Stimulated activated CD4-positive, alpha-beta T cell treated with anti-CD3 and anti-CD28 coated beads, Interleukin-2, amount 100 ng/mL, for 4 hours (primary cell): ENCODE data around the gene RCAN1.

ENCODE experiments used
- DNase-seq: peaks from one replicate; pipeline ENCODE4 v3.0.0-alpha.2; 2020; ENCODE audit warnings: low read depth

RCAN1 gene

GRCh38 chr21:34598931-34599400 lies 15.9 kb downstream of the RCAN1 start:
- no peak for DNase-seq

GRCh38 chr21:34597406-34597805 lies 17.5 kb downstream of the RCAN1 start:
- DNase-seq: no peak

GRCh38 chr21:34596561-34597271 lies 18.2 kb downstream of the RCAN1 start:
- DNase-seq: no peak

GRCh38 chr21:34595457-34595856 lies 19.5 kb downstream of the RCAN1 start:
- DNase-seq: no peak

GRCh38 chr21:34594566-34595234 lies 20.2 kb downstream of the RCAN1 start:
- no peak for DNase-seq

DNA sequence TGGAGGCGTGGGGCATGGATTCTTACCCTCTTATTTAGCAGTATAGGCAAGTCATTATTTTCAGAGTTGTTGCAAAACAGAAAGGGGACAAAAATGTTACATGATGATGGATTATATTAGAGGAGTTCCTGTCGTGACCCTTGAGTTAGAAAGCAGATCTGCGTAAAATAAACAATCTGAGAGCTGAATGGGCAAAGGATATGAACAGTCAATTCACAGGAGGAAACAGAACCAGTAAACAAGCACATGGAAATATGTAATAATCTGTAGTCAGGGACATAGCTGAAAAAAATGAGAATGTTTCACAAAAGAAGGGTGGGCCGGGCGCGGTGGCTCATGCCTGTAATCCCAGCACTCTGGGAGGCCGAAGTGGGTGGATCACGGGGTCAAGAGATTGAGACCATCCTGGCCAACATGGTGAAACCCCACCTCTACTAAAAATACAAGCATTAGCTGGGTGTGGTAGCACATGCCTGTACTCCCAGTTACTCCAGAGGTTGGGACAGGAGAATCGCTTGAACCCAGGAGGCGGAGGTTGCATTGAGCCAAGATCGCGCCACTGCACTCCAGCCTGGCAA lies 20.9 kb downstream of the RCAN1 start:
- DNase-seq: no peak

DNA sequence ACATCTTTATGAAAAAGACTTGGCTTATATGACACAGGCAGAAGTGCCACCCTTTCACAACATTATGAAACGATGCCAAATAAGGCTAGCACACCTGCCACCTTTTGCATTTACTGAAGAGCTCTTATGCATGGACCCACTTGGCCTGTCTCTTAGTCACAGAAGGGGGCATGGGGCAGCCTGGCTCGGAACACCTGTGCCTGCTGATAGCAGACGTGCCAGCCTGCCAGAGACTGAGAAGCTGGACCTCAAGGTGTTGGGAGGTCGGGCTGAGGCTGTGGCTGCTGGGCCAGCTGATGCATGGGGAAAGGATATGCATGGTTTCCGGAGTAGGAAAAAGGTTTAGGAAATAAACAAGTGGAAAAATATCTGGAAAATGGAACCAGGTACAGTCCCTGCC lies 21.5 kb downstream of the RCAN1 start:
- DNase-seq: no peak

DNA sequence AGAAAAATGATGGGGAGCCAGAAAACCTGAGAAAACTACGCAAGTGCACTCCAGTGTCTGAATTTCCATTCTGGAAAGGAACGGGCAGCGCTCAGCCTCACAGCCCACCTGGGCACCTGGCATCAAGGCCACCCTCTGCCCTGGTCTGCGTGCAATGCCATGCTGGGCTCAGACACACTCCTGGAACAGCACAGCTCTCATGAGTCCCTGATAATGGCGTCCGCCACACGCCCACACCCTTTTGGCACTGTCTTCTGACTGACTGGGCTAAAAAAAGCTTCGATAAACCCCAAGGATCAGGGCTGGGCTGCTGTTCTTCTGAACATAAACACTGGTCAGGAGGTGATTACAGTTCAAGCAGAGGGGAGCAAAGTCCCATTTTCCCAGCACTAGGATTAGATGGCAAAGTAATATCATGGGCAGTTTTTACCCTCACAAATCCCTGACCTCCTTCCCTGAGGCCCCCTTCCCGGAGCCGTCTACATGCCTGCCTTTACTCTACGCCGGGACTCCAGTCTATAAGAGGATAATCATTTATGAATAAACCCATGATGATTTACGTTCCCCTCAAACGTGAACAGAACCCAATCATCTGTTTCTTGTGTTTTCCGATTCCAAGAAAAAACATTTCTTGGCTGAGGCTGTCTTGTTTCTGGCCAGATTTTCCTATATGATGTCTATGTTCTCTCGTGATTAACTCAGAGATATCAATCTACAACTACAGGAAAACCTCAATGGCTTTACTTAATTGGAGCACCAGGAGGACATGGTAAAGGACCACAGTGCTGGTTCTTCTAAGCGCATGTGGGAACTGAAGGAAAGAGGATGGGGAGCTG lies 22.6 kb downstream of the RCAN1 start:
- DNase-seq: no peak

DNA sequence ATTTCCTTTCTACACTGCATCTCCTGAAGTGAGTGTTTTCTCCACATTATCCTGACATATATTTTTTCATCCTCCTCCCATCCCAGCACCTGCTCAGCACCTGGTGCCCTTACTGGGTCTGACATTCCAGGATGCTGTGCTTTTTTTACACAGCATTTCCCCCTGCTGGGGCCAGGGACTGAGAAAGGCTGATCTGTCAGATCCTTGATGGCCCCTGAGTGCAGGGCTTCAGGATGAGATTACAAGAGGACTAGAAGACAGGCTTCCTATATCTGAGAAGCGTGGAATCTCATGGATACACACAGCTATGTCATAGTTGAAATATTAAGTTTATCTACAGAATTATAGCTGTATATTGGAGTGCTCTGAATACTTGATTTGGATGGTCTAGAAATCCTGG lies 24.4 kb downstream of the RCAN1 start:
- DNase-seq: no peak

GRCh38 chr21:34589511-34590282 lies 25.2 kb downstream of the RCAN1 start:
- no peak for DNase-seq

DNA sequence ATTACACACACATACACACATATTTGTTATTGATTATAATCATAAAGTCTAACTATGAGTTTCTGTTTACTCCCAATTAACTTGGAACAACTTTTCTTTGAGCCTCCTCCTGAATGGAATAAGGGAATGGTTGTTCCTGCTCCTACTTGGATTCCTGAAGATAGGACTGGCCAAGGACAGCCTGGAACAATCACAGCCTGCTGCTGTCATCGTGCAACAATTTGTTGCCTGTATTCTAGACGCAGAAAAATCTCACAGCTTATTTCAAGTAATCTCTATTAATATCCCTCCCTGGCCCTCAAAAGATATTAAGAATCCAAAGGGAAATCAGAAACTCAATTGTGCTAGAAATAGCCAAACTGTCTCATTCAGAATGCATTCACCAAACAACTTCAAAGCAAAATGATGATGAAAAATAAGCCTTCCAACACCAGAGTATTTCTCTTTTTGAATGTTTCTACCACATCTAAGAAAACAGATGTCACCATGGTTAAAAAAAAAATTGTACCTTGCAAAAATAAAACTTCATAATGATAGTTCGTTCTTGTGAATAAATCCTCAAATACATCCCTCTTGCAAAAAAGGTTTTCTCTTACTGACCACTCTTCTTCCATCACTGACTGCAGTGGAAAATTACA lies 30.9 kb downstream of the RCAN1 start:
- DNase-seq: no peak

GRCh38 chr21:34582506-34583150 lies 32.3 kb downstream of the RCAN1 start:
- no peak for DNase-seq

- DNase-seq: no peak
Measured at GRCh38 chr21:34580181-34580700, 34.7 kb downstream of the RCAN1 start.

- no peak for DNase-seq
Measured at GRCh38 chr21:34579411-34579810, 35.5 kb downstream of the RCAN1 start.

- DNase-seq: no peak
Measured at GRCh38 chr21:34576041-34576511, 38.8 kb downstream of the RCAN1 start.

DNA sequence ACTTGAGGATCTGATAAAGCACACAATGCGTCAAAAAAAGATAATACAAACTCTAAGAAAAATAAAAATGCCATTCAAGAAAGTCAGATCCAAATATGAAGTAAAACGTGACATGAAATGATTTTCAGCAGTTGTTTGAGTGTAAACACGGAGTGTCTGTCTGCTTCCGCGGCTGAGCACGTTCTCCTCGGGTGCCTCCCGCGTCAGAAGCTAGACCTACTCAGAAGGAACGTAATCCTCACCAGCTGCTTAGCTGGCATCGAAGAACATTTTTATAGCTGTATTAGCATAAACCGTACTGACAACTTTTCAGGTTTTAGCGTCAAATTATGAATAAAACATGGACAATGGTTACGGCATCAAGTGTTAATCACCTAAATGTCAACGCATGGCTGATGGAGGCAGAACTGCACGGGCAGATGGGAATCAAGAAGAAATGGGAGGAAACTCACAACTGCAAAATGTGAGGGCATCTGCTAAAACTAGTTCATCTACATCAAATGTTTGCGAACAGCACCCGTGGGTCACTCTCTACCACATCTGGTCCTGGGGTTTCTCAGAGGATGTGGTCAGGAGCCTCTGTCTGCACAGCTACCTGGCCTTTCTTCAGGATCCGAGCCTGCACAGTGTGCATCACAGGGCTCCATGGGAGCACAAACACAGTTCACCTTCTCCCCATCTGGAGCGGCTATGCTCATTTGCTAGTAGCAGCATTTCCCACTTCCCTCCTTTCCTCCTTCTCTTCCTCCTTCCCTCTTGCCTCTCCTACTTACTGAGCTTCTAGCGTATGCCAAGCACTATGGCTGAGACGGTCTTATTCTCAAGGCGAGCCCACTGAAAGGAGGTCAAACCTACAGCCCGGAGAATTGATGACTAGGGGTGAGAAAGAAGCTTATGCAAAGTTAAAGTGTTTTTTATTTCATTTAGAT lies 40.0 kb downstream of the RCAN1 start:
- no peak for DNase-seq

DNA sequence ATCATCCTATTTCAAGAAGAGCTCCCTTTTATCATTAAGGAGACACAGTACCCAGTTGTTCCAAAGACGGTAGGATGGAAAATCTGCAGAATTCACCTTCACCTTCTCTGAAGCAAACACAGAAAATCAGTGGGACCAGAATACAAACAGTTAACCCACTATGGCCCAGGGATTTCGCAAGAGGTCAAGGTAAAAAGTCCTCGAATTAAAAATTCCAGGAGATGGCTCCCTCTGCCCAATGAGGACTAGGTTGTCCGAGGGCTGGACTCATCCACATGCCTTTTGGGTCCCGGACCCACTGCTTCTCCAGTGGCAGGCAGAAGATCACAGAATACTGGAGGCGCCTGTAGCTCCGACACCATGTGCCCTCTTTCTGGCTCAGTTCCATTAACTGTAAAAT lies 42.9 kb downstream of the RCAN1 start:
- DNase-seq: no peak

DNA sequence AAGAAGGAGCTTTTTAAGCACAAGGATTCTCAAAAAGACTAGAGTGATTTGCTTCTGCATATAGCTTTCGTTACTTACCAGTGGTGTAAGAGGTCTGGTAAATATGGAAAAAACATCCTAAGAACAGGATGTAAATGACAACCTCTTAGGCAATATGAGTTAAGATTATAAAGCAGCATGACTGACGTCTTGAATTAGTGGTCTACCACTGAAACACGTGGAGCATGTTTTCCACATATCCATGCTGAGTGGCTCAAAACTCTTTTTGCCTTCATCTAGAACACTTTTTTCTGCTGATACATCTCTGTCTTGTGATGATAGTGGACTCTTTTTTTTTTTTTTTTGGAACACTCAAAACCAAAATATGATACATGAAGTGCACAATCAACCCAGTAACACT lies 44.6 kb downstream of the RCAN1 start:
- DNase-seq: no peak

- DNase-seq: no peak
Measured at GRCh38 chr21:34569381-34569979, 45.4 kb downstream of the RCAN1 start.
